Right lobe of liver (tissue), 6 donors: ENCODE results near the gene CORO2A. TPM values are rescaled to one million over a fixed set of nuclear protein-coding genes. Genes with fewer than 3 reads are reported as not detected.

ENCODE experiments used
- ATAC-seq, 4 donors: fragments of 200-7000 bp; cut with Tn5 transposase; one replicate each; pipeline ENCODE4 v1.9.1; 2020; ENCODE audit warnings: mild to moderate bottlenecking in 4 of 4, moderate library complexity in 4 of 4
- DNase-seq, 3 donors: peaks; one replicate each; pipeline ENCODE4 v3.0.0-alpha.2; 2020
- H3K27ac ChIP-seq, 3 donors: fragments of 200-600 bp; one replicate each; pipeline ENCODE4 v1.8.0; 2022
- H3K27me3 ChIP-seq, 2 donors: fragments of 200-600 bp; one replicate each; pipeline ENCODE4 v1.8.0; 2022
- H3K36me3 ChIP-seq, 4 donors: fragments of 200-600 bp; sonication (generic) in 1 of 4; one replicate each; pipeline versions ENCODE4 v1.5.1 to v1.8.0; 2017 to 2022; ENCODE audit warnings: control low read depth in 1 of 4
- H3K4me1 ChIP-seq, 4 donors: fragments of 200-600 bp; sonication (generic) in 1 of 4; one replicate each; pipeline versions ENCODE4 v1.5.1 to v1.8.0; 2017 to 2022; ENCODE audit warnings: control low read depth in 1 of 4
- H3K4me3 ChIP-seq, 3 donors: fragments of 200-600 bp; one replicate each; pipeline ENCODE4 v1.8.0; 2022
- H3K9me3 ChIP-seq, 4 donors: fragments of 200-600 bp; sonication (generic) in 1 of 4; one replicate each; pipeline versions ENCODE4 v1.5.1 to v1.8.0; 2017 to 2022; ENCODE audit warnings: control low read depth in 1 of 4
- CTCF ChIP-seq, 4 donors: fragments of 200-600 bp in 3 of 4; fragments of 450-650 bp in 1 of 4; IDR thresholded peaks; one replicate each; pipeline versions ENCODE4 v1.5.1 to v1.8.0; 2016 to 2022; ENCODE audit warnings: antibody characterized with exemption in 4 of 4, mild to moderate bottlenecking in 2 of 4
- POLR2A ChIP-seq: fragments of 450-650 bp; IDR thresholded peaks from one replicate; pipeline ENCODE4 v1.6.1; 2017; ENCODE audit warnings: antibody characterized with exemption, mild to moderate bottlenecking
- WGBS: methylation state at CpG from one replicate; pipeline ENCODE4 v1.1.6; 2018; ENCODE audit warnings: low coverage, low lambda C conversion rate; ENCODE audit not compliant: insufficient coverage; ENCODE audit errors: missing lambda C conversion rate; 5-methylcytosine and 5-hydroxymethylcytosine counted together
- intact Hi-C, 2 donors: fragments of 100-400 bp; cut with DNase I; formaldehyde crosslinking; loops; one replicate each; pipeline versions ENCODE4 v1.11.2 to v1.14.1; 2022
- microRNA-seq, 2 donors: library from miRNA; unstranded; fragments of <30 nt; microRNA quantifications; one replicate each; pipeline ENCODE4, GENCODE V29; 2019 to 2020
- small RNA-seq, 2 experiments: library from RNA; depleted of rRNA; stranded (forward); fragments of <200 nt; gene quantifications; one replicate each; pipeline ENCODE3, GENCODE V24; 2016
- total RNA-seq, 6 experiments: library from RNA; depleted of rRNA in 2 of 6; stranded (reverse); fragments of >200 nt in 2 of 6; fragmentation: NEBNext Ultra II Directional in 3 of 6; extraction: Animal tissue kit (Norgen Biotek cat#: 25700) in 3 of 6; gene quantifications; one replicate each; pipeline versions ENCODE4 v1.1.0 to v1.2.4, GENCODE V29; 2016 to 2023
- donor health status: DM: no; HTN: yes; CAD: no.
- donor health status: DM: no; HTN: no; CAD: no.
- donor health status: DM: no; HTN: no; CAD: no.
- donor health status: DM: no; HTN: yes; CAD: no.
- donor health status: DM: no; HTN: yes; CAD: no.

Gene CORO2A
- total RNA-seq, 6 experiments from 2014 or later, result 0.67 to 6.2 (median 3.3) TPM

- H3K4me3 ChIP-seq, result no peak overlapping the region
- peaks cover 0 to 6% (median 2%) of the 10 kb centered on the region in 4 donors for H3K36me3 ChIP-seq
- no peaks in the 10 kb centered on the region for H3K9me3 ChIP-seq
- peak overlapping the region in 2 of 3 donors; percentile 46 to 53 for H3K27ac ChIP-seq
- H3K27me3 ChIP-seq, result no peaks in the 10 kb centered on the region
- TF ChIP-seq CTCF (IDR thresholded peaks at IDR 0.05) (peak; percentile 89 to 98 (median 98)), POLR2A (no peak)
- intact Hi-C loops, result loop anchor here (10.0 kb wide), 2 partner anchors 150 to 180 kb away; partner anchors contain the start of gene TBC1D2 (in 1 of the 2)
- peaks cover 0 to 29% (median 10%) of the 10 kb centered on the region in 4 donors for H3K4me1 ChIP-seq
- 16% methylated on average over 9 of the region's 13 CpGs for WGBS
- peak; percentile 68 to 80 (median 70) for ATAC-seq
- peak in 2 of 3 donors; percentile 58 to 76 for DNase-seq
These were observed 118.1 kb downstream of the CORO2A start for GRCh38 chr9:98074115-98074990.

- intact Hi-C loops, result loop anchor here (10.0 kb wide), 2 partner anchors 153 to 183 kb away; partner anchors contain the start of gene TBC1D2 (in 1 of the 2)
- Histone ChIP-seq H3K27ac (no peak overlapping the region), H3K27me3 (no peaks in the 10 kb centered on the region), H3K36me3 (no peaks in the 10 kb centered on the region), H3K9me3 (no peaks in the 10 kb centered on the region), H3K4me1 (peaks cover 0 to 27% (median 10%) of the 10 kb centered on the region in 4 donors), H3K4me3 (no peak overlapping the region)
- DNase-seq (no peak), ATAC-seq (no peak)
- TF ChIP-seq CTCF (IDR thresholded peaks at IDR 0.05), result no peak
- no peak for TF ChIP-seq POLR2A
- WGBS, result 92% methylated on average over 2 of the region's 9 CpGs
These were observed 120.7 kb downstream of the CORO2A start for GRCh38 chr9:98071737-98072136.

Small RNA genes lying within 50 kb of the gene (microRNA-seq; reads per million reads assigned to microRNA genes)
- gene MIR6854, result 0 reads per million in 2 donors

Small RNA genes lying within 50 kb of the gene (small RNA-seq; reads per million reads assigned to genes)
- gene MIR6854 (0 reads per million in 2 experiments), gene RF00017 (0 reads per million in 2 experiments)

Other genes starting within 250 kb of the CORO2A start
- gene ANP32B, start 209.3 kb downstream of the CORO2A start, total RNA-seq, result 10 to 100 TPM in 5 of 6 experiments, 1 to 10 TPM in 1; 8.2 to 38.0 (median 30.6) TPM
- gene NANS, start 135.9 kb downstream of the CORO2A start, total RNA-seq, result 10 to 100 TPM; 16.4 to 43.2 (median 30.2) TPM
- gene TRIM14, start 73.4 kb downstream of the CORO2A start, total RNA-seq, result 10 to 100 TPM; 22.6 to 34.6 (median 27.3) TPM
- 10 to 100 TPM in 2 of 6 experiments, 1 to 10 TPM in 4; 5.1 to 17.5 (median 9.7) TPM for gene TBC1D2, start 63.0 kb upstream of the CORO2A start, total RNA-seq